ENCODE measurements around the gene MIX23. TPM values are rescaled to one million over a fixed set of nuclear protein-coding genes. Genes with fewer than 3 reads are reported as not detected.

MIX23 gene
- polyA plus RNA-seq, 1 of the 3 experiments (the other 2 are of a cell fraction): 11.2 TPM

DNA sequence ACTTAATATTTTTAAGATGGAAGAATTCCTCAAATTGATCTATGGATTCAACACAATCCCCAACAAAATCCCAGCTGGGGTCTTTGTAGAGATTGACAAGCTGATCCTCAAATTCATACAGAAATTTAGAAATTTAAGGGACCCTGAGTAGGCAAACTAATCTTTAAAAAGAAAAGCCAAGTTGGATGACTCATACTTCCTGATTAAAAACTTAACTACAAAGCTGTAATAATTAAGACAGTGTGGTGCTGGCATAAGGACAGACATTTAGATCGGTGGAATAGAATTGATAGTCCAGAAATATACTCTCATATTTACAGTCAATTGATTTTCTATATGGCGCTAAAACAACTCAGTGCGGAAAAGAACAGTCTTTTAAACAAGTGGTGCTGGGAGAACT lies 12.6 kb upstream of the MIX23 start:
- WGBS (ENCODE audit: low lambda C conversion rate): 67% methylated on average over 3 of the region's 3 CpGs
- H3K4me1 ChIP-seq (ENCODE audit: control insufficient read depth in 1 of 2, insufficient read depth in 2 of 2, low read depth in 1 of 2, low read length in 1 of 2): peaks cover 2 to 19% of the 10 kb centered on the region in 2 experiments; a peak in 3 of 4 replicates
- POLR2A ChIA-PET: interaction anchor here (0.5 kb wide), 1 partner anchor 848 kb away, joined by 3 read pairs; no protein-coding TSS in a partner anchor
- no peaks in the 10 kb centered on the region for H3K27me3 ChIP-seq (ENCODE audit: insufficient read depth)
- H2AFZ ChIP-seq (ENCODE audit: low read depth): no peak overlapping the region
- no peaks in the 10 kb centered on the region for H3K79me2 ChIP-seq (ENCODE audit: insufficient read depth)
- no peak overlapping the region for H3K9ac ChIP-seq
- no peaks in the 10 kb centered on the region for H3K9me2 ChIP-seq
- no peaks in the 10 kb centered on the region for H4K20me1 ChIP-seq (ENCODE audit: insufficient read depth)
- no peak for DNase-seq
- no peak overlapping the region for H3K27ac ChIP-seq (ENCODE audit: low read depth in 2 of 2, low read length in 1 of 2)
- no peaks in the 10 kb centered on the region for H3F3A ChIP-seq (replicated peaks; ENCODE audit: insufficient read depth)
- CTCF ChIA-PET: interaction anchor here (1.3 kb wide), 1 partner anchor 284 kb away, joined by 6 read pairs; no protein-coding TSS in a partner anchor
- no peaks in the 10 kb centered on the region for H3K9me3 ChIP-seq
- TF ChIP-seq, protein P1, sequence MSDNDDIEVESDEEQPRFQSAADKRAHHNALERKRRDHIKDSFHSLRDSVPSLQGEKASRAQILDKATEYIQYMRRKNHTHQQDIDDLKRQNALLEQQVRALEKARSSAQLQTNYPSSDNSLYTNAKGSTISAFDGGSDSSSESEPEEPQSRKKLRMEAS (IDR thresholded peaks at IDR 0.05; ENCODE audit: low read depth): no peak
- TF ChIP-seq GABPA (IDR thresholded peaks at IDR 0.05; ENCODE audit: low read depth) (no peak), MEF2A (IDR thresholded peaks at IDR 0.05; ENCODE audit: borderline replicate concordance, low read depth) (no peak), EP300 (IDR thresholded peaks at IDR 0.05; ENCODE audit: borderline replicate concordance in 1 of 2, low read depth in 1 of 2, low read length in 1 of 2) (no peak), RFX5 (IDR thresholded peaks at IDR 0.05; ENCODE audit: low read length) (no peak), TCF12 (IDR thresholded peaks at IDR 0.05) (no peak), MXI1 (IDR thresholded peaks at IDR 0.05; ENCODE audit: low read depth, low read length) (no peak), GATA2 (CRISPR knock-in tag; IDR thresholded peaks at IDR 0.05) (no peak), CHD2 (IDR thresholded peaks at IDR 0.05; ENCODE audit: low read length, partially characterized antibody) (no peak), USF2 (IDR thresholded peaks at IDR 0.05; ENCODE audit: borderline replicate concordance, low read depth, low read length) (no peak), FOXM1 (IDR thresholded peaks at IDR 0.05; ENCODE audit: low read depth) (no peak), POLR2AphosphoS5 (IDR thresholded peaks at IDR 0.05; ENCODE audit: low read depth, low read length) (no peak), EZH2phosphoT487 (IDR thresholded peaks at IDR 0.05; ENCODE audit: borderline replicate concordance, low read depth) (no peak), SIN3A (IDR thresholded peaks at IDR 0.05; ENCODE audit: borderline replicate concordance, low read depth, low read length) (no peak), RXRA (IDR thresholded peaks at IDR 0.05; ENCODE audit: borderline replicate concordance, low read depth) (no peak)
- TF ChIP-seq, protein P2, sequence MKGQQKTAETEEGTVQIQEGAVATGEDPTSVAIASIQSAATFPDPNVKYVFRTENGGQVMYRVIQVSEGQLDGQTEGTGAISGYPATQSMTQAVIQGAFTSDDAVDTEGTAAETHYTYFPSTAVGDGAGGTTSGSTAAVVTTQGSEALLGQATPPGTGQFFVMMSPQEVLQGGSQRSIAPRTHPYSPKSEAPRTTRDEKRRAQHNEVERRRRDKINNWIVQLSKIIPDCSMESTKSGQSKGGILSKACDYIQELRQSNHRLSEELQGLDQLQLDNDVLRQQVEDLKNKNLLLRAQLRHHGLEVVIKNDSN (IDR thresholded peaks at IDR 0.05; ENCODE audit: borderline replicate concordance, low read depth): no peak
- TF ChIP-seq, protein P3, sequence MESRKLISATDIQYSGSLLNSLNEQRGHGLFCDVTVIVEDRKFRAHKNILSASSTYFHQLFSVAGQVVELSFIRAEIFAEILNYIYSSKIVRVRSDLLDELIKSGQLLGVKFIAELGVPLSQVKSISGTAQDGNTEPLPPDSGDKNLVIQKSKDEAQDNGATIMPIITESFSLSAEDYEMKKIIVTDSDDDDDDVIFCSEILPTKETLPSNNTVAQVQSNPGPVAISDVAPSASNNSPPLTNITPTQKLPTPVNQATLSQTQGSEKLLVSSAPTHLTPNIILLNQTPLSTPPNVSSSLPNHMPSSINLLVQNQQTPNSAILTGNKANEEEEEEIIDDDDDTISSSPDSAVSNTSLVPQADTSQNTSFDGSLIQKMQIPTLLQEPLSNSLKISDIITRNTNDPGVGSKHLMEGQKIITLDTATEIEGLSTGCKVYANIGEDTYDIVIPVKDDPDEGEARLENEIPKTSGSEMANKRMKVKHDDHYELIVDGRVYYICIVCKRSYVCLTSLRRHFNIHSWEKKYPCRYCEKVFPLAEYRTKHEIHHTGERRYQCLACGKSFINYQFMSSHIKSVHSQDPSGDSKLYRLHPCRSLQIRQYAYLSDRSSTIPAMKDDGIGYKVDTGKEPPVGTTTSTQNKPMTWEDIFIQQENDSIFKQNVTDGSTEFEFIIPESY (IDR thresholded peaks at IDR 0.05; ENCODE audit: borderline replicate concordance, low read depth): no peak
- TF ChIP-seq, protein P4, sequence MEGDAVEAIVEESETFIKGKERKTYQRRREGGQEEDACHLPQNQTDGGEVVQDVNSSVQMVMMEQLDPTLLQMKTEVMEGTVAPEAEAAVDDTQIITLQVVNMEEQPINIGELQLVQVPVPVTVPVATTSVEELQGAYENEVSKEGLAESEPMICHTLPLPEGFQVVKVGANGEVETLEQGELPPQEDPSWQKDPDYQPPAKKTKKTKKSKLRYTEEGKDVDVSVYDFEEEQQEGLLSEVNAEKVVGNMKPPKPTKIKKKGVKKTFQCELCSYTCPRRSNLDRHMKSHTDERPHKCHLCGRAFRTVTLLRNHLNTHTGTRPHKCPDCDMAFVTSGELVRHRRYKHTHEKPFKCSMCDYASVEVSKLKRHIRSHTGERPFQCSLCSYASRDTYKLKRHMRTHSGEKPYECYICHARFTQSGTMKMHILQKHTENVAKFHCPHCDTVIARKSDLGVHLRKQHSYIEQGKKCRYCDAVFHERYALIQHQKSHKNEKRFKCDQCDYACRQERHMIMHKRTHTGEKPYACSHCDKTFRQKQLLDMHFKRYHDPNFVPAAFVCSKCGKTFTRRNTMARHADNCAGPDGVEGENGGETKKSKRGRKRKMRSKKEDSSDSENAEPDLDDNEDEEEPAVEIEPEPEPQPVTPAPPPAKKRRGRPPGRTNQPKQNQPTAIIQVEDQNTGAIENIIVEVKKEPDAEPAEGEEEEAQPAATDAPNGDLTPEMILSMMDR (IDR thresholded peaks at IDR 0.05): no peak
- H3K36me3 ChIP-seq (replicated peaks in 1 of 2; ENCODE audit: control insufficient read depth in 1 of 2, insufficient read depth in 2 of 2, low read length in 1 of 2): no peaks in the 10 kb centered on the region
- no peak overlapping the region for H3K4me2 ChIP-seq
- no peak overlapping the region for H3K4me3 ChIP-seq (ENCODE audit: low read depth in 2 of 2, low read length in 1 of 2)

Measured in SK-N-SH (cell line).